Activated effector memory CD4-positive, alpha-beta T cell treated with anti-CD3 and anti-CD28 coated beads, Interleukin-2, amount 50 U/mL, for 16 hours (primary cell): ENCODE measurements around the gene CHRD.
"Not testable (repeated sequence)": the region's sequence is repeated elsewhere in the genome, so short reads cannot be mapped to it uniquely, and the experiment has no call there.

ENCODE experiments used
- DNase-seq: peaks from one replicate; pipeline ENCODE4 v3.0.0-alpha.2; 2020

CHRD gene

DNA sequence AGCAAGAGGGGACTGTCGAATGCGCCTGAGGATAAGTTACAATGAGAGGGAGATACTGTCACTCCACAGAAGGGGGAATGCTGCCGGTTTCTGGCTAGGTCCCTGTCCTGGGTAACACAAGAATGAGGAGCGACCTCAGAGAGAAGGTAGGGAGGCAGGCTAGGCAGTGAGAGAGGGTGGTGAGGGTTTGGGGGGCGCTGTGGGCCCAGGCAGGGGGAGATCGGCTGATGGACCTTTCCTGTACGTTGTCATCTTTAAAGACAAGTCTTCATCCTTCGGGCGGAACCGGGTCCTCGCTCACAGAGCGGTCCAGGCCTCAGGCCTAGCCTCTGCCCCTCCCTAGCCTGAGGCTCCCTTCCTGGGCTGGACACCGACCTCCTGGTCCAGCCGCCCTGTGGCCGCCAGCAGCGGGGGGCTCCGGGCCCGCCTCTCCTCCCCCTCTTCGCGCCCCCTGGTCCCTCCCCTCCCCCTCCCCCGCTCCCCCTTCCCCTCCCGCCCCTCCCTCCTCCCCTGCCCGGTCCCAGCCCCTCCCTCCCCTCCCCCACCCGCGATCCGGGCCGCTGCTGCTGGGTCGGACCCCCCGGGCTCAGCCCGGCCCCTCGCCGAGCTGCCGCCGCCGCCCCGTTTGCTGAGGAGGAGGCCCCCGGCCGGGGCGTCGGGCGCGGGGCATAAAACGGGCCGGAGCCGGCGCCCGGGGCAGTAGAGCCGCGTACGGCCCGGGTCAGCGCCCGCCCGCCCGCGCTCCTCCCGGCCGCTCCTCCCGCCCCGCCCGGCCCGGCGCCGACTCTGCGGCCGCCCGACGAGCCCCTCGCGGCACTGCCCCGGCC lies at the start of gene CHRD:
TSS of gene CHRD (plus strand) at position 697 of the 827 bp plus-strand sequence. CDS start 265 bp downstream, outside the sequence.
- DNase-seq, result peak; percentile 28

- DNase-seq, result no peak
These were observed 47.3 kb upstream of the CHRD start for GRCh38 chr3:184332370-184333090.

- no peak for DNase-seq
These were observed 46.7 kb upstream of the CHRD start for GRCh38 chr3:184333190-184333589.

DNA sequence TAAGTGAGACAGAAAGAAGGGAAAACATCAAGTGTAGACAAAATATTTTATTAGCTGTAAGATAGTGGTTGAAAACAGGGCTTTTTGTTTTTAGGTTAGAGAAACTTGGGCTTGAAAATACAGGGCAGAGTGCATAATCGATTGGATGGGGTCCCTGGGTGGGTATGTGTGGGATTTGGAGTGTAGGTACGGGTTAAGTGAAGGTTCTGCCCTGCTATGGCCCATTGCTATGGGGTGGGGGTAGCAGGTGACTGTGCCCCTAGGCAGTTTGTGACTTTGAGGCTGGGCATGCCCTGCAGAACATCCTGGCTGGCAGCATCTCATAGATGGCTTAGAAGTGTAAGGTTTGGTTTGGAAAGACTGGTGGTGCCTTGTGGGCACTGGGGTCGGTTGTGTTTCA lies 46.2 kb upstream of the CHRD start:
- DNase-seq, result no peak

DNA sequence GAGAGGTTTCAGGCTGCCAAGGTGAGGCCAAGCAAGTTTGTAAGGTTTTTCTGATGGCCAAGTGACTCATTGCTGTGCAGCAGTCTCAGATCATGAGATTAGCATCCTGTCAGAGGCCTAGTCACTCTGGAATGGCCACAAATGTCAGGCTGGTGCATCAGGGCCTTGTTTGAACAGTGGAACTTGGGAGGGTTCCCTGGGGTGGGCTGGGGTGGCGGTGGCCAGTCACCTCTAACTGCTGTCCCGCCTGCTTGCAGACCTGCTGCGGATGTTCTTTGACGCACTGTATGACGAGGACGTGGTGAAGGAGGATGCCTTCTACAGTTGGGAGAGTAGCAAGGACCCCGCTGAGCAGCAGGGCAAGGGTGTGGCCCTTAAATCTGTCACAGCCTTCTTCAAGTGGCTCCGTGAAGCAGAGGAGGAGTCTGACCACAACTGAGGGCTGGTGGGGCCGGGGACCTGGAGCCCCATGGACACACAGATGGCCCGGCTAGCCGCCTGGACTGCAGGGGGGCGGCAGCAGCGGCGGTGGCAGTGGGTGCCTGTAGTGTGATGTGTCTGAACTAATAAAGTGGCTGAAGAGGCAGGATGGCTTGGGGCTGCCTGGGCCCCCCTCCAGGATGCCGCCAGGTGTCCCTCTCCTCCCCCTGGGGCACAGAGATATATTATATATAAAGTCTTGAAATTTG lies 45.2 kb upstream of the CHRD start:
- DNase-seq, result peak; percentile 79

DNA sequence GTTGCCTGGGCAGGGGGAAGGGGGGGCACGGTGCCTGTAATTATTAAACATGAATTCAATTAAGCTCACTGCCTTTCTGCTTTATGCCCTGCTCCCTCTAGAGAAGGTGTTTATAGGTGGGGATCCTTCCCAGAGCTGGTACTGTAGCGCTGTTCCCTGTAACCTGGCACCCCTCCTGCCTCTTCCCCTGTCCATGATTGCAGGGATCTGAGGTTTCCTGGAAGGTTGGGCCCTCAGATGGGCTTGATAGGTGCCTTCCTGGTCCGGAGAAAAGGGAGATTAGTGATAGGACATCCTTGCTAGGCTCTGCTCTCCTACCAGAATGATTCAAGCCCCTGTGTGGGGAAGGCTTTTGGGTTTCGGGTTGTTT lies 44.6 kb upstream of the CHRD start:
- no peak for DNase-seq

- peak; percentile 95 for DNase-seq
These were observed 44.0 kb upstream of the CHRD start for GRCh38 chr3:184335661-184336546.

DNA sequence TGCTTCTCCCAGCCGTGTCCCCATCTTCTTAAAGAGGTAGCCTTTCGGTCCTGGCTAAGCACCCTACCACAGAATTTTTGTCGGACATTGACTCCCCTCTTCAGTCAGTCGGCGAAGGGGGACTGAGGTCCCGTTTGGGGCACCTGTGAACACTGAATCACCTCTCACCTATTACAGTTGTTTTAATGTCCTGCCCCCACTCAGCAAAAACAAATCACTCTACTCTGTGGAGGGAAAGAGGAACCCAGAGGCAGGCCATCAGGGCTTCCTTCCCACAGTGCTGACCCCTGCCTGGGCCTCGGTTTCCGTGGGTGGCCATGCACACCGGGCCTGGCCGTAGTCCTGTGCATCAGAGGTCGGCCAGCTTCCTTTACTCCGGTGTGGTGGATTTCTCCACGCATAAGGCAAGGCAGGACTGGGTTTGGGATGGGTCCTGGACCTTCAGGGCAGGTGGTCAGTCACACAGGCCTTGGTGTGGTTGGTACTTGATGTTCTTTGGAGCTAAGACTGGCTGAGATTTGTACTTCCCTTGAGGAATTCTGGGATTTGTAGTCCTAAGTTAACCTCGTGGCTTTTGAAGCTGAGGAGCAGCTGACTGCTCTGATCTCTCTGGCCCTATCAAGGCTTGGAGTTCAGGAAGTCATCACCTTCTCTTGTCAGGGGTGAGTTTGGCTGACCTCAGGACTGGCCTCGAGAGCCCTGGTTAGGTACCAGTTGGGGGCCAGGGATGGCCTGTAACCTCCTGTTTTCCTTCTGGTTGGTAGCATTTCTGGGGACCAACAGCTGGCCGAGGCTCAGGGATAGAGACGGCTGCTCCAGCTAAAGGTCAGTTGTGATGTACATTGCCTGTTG lies 43.1 kb upstream of the CHRD start:
- DNase-seq, result no peak

DNA sequence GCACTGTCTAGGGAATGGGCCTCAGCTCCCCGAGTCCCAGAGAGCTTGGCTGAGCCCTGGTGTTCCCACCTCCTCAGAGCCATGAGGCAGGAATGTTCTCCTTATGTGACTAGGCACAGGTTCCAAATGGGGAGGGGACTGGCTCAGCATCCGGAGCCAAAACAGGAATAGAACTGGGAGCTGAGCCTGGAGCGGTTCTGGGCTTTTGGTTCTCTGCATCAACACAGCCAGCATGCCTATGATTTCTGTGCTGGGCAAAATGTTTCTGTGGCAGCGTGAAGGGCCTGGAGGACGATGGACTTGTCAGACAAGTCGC lies 42.5 kb upstream of the CHRD start, which contains the start of gene FAM131A:
TSS of gene FAM131A (plus strand) at position 202 of the 316 bp plus-strand sequence. CDS start at position 233, 31 bp downstream.
- no peak for DNase-seq

GRCh38 chr3:184337981-184338380 lies 41.9 kb upstream of the CHRD start:
- DNase-seq, result no peak

DNA sequence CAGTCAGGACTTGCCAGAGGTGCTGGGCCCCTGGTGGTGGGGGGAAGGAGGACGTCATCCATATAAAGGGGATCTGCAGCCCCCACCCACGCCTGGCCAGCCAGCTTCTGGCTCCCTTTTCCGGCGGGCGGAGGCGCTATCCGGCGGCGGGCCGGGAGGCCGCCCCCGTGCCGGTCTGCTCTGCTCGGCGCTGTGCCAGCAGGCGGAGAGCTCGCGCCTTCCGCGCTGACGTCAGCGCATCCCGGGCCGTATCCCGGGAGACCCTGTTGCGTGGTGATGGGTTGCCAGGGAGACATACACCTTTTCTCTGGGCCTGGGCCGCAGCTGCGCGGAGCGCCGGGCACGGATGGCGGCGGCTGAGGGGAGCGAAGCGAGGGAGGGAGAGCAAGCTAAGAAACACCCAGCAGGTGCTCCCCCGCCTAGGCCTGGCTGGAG lies 41.3 kb upstream of the CHRD start:
- peak; percentile 71 for DNase-seq

DNA sequence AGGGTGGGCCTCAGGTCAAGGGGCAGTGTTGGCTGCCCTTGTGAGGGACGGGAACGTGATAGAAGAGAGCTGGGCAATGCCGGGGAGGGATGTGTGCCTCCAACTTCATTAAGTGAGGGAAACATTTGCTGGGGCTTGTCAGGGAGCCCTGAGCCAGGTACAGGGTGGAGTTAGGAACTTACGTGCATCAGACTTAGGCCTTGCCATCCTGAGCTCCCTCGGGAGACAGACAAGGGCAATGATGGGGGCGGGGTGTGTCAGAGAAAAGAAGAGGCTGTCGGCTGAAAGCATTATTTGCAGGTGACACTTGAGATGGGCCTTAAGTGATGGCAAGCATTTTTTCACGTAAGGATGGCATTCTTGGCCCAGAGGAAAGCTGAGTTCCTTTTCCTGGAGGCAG lies 40.9 kb upstream of the CHRD start:
- DNase-seq, result no peak

DNA sequence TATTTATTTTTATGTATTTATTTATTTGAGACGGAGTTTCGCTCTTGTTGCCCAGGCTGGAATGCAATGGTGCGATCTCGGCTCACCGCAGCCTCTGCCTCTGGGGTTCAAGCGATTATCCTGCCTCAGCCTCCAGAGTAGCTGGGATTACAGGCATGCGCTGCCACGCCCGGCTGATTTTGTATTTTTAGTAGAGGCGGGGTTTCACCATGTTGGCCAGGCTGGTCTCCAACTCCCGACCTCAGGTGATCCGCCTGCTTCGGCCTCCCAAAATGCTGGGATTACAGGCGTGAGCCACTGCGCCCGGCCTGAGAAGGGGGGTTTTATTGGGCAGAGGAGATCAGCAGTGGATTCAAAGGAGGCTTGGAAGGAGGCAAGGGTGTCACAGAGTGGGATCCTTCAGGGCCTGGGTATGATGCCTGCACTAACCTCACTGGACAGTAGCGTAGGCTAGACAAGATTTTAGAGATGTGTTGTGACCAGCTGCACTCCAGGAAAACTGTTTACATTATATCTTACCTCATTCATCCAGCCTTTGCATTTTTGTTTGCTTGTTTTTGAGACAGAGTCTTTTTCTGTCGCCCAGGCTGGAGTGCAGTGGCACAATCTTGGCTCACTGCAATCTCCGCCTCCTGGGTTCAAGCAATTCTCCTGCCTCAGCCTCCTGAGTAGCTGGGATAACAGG lies 40.3 kb upstream of the CHRD start:
- DNase-seq, result not testable (repeated sequence)

DNA sequence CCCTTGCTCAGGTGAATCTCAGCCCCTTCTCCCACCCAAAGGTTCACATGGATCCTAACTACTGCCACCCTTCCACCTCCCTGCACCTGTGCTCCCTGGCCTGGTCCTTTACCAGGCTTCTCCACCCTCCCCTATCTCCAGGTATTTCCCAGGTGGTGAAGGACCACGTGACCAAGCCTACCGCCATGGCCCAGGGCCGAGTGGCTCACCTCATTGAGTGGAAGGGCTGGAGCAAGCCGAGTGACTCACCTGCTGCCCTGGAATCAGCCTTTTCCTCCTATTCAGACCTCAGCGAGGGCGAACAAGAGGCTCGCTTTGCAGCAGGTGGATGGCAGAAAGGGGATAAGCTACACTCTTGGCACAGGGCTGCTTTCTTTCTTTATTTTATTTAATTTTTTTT lies 37.9 kb upstream of the CHRD start:
- DNase-seq, result no peak

GRCh38 chr3:184343200-184343876 lies 36.5 kb upstream of the CHRD start:
- DNase-seq, result no peak

- DNase-seq, result no peak
These were observed 35.1 kb upstream of the CHRD start for GRCh38 chr3:184344579-184345316.

- DNase-seq, result no peak
These were observed 34.3 kb upstream of the CHRD start for GRCh38 chr3:184345317-184346144.

DNA sequence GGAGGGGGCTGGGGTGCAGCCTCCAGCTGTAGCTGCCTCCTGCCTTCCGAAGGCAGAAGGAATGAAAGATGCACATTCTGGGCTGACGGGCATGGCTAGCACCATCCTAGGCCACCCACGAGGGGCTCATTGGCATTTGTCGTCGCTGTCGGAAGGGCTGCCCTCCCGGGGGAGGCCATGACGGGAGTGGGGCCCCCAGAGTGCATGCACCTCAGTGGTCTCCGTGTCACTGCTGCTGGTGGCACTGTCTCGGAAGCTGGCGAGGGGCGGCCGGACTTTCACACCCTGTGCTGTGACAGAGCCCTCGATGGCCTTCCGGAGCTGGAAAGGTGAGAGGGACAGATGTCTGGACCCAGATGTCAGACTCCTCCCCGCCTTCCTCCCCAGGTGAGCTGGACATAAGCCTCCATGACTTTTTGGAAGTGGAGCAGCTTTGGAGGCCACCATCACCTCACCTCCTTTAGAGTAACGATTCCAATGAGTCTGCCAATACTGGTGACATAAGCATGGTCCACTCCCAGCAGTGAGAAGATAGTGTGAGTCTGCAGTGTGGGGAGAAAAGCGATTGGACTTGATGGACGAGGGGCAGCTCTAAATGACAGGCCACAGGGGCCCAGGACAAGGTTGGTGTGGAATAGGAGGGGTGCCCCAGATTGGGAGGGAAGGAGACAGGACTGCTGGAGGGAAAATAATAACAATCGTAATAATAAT lies 33.2 kb upstream of the CHRD start:
- no peak for DNase-seq
